Loucy (cell line): ENCODE data around the gene ZW10.

Experiments
- H2AFZ ChIP-seq: fragments of 200-600 bp; sonication (generic); 2 replicates; pipeline ENCODE4 v1.6.0; 2016; ENCODE audit warnings: antibody characterized with exemption, mild to moderate bottlenecking, low read length, moderate library complexity
- H3F3A ChIP-seq: fragments of 200-600 bp; 2 replicates; pipeline ENCODE4 v1.6.0; 2016; ENCODE audit warnings: antibody characterized with exemption, low read depth, mild to moderate bottlenecking
- H3K27me3 ChIP-seq: fragments of 200-600 bp; sonication (generic); 2 replicates; pipeline ENCODE4 v1.6.1; 2014; ENCODE audit warnings: low read length, mild to moderate bottlenecking; ENCODE audit not compliant: insufficient read depth, poor library complexity, severe bottlenecking
- H3K36me3 ChIP-seq: fragments of 200-600 bp; sonication (generic); 2 replicates; pipeline ENCODE4 v1.6.1; 2016; ENCODE audit warnings: low read length; ENCODE audit not compliant: insufficient read depth
- H3K4me1 ChIP-seq: fragments of 200-600 bp; sonication (generic); 2 replicates; pipeline ENCODE4 v1.5.1; 2014; ENCODE audit warnings: low read length, mild to moderate bottlenecking; ENCODE audit not compliant: insufficient read depth, poor library complexity, severe bottlenecking
- H3K4me2 ChIP-seq: fragments of 200-600 bp; sonication (generic); 2 replicates; pipeline ENCODE4 v1.6.0; 2014; ENCODE audit warnings: antibody characterized with exemption, low read length, low read depth, mild to moderate bottlenecking; ENCODE audit not compliant: poor library complexity, severe bottlenecking
- H3K4me3 ChIP-seq: fragments of 200-600 bp; sonication (generic); 2 replicates; pipeline ENCODE4 v1.5.1; 2014; ENCODE audit warnings: low read length, mild to moderate bottlenecking, mixed read lengths; ENCODE audit not compliant: poor library complexity, severe bottlenecking
- H3K79me2 ChIP-seq: fragments of 200-600 bp; sonication (generic); 2 replicates; pipeline ENCODE4 v1.6.1; 2014; ENCODE audit warnings: low read length; ENCODE audit not compliant: insufficient read depth
- H3K9ac ChIP-seq: fragments of 200-600 bp; sonication (generic); 2 replicates; pipeline ENCODE4 v1.6.0; 2014; ENCODE audit warnings: mild to moderate bottlenecking, low read depth, low read length, moderate library complexity; ENCODE audit not compliant: poor library complexity, severe bottlenecking
- H3K9me2 ChIP-seq: fragments of 200-600 bp; sonication (generic); replicated peaks from 2 replicates; pipeline ENCODE4 v1.6.1; 2016; ENCODE audit warnings: low read depth, low read length, mixed read lengths
- H3K9me3 ChIP-seq: fragments of 200-600 bp; sonication (generic); 2 replicates; pipeline ENCODE4 v1.6.1; 2014; ENCODE audit warnings: mild to moderate bottlenecking, antibody characterized with exemption, low read length, low read depth; ENCODE audit not compliant: insufficient read depth
- H4K20me1 ChIP-seq: fragments of 200-600 bp; sonication (generic); 2 replicates; pipeline ENCODE4 v1.6.0; 2014; ENCODE audit warnings: antibody characterized with exemption, low read length, mild to moderate bottlenecking; ENCODE audit not compliant: insufficient read depth, poor library complexity, severe bottlenecking
- EZH2phosphoT487 ChIP-seq: fragments of 200-600 bp; IDR thresholded peaks from 2 replicates; pipeline ENCODE4 v1.6.1; 2018; ENCODE audit warnings: antibody characterized with exemption, mild to moderate bottlenecking, moderate library complexity, borderline replicate concordance
- TF ChIP-seq, protein P1 (sequence below): fragments of 200-600 bp; sonication (generic); conservative IDR thresholded peaks from 2 replicates; pipeline ENCODE4 v1.5.1; 2014; ENCODE audit warnings: mild to moderate bottlenecking, antibody characterized with exemption, low read length

Gene ZW10, protein sequence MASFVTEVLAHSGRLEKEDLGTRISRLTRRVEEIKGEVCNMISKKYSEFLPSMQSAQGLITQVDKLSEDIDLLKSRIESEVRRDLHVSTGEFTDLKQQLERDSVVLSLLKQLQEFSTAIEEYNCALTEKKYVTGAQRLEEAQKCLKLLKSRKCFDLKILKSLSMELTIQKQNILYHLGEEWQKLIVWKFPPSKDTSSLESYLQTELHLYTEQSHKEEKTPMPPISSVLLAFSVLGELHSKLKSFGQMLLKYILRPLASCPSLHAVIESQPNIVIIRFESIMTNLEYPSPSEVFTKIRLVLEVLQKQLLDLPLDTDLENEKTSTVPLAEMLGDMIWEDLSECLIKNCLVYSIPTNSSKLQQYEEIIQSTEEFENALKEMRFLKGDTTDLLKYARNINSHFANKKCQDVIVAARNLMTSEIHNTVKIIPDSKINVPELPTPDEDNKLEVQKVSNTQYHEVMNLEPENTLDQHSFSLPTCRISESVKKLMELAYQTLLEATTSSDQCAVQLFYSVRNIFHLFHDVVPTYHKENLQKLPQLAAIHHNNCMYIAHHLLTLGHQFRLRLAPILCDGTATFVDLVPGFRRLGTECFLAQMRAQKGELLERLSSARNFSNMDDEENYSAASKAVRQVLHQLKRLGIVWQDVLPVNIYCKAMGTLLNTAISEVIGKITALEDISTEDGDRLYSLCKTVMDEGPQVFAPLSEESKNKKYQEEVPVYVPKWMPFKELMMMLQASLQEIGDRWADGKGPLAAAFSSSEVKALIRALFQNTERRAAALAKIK

DNA sequence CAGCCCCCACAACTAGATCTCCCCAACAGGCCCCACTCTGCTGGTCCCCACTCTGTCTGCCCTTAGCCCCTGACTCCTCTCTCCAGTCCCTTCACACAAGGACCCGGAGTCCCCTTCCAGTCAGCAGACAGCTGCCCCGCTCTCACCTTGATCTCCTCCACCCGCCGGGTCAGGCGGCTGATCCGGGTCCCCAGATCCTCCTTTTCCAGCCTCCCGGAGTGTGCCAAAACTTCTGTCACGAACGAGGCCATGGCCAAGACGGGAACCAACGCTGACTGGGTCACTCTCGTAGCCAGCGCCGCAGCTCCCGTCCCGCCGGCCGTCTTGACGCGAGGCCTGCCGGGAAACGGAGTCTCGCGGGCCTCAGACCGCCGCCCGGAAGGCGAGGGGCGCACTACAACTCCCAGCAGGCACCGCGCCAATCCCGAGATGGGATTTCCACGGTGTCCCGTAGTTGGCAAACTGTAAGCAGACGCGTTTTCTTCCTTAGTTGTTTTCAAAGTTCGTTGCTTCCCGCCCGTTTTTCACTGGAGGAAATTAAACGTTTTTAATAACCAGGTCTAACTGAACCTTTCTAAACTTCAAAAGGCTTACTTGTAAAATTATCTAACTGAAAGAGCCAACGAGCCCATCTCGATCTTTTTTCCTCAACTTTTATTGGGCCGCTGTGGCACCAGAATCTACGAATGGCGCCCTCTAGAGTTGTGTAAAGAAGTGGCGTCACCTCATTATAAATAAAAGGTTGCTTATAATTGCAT lies at the start of gene ZW10:
Gene ZW10, minus strand, starts transcription at position 277 of the 758 bp plus-strand sequence. Its CDS starts 26 bp downstream, at position 251.
- H3K9me3 ChIP-seq, result no peaks in the 10 kb centered on the region
- H3K4me2 ChIP-seq, result peak within 1 kb of the TSS; percentile 77
- H3K9ac ChIP-seq, result peak within 1 kb of the TSS; percentile 95
- no peaks in the 10 kb centered on the region for H3K27me3 ChIP-seq
- no peaks in the 10 kb centered on the region for H3F3A ChIP-seq
- TF ChIP-seq, protein P1, sequence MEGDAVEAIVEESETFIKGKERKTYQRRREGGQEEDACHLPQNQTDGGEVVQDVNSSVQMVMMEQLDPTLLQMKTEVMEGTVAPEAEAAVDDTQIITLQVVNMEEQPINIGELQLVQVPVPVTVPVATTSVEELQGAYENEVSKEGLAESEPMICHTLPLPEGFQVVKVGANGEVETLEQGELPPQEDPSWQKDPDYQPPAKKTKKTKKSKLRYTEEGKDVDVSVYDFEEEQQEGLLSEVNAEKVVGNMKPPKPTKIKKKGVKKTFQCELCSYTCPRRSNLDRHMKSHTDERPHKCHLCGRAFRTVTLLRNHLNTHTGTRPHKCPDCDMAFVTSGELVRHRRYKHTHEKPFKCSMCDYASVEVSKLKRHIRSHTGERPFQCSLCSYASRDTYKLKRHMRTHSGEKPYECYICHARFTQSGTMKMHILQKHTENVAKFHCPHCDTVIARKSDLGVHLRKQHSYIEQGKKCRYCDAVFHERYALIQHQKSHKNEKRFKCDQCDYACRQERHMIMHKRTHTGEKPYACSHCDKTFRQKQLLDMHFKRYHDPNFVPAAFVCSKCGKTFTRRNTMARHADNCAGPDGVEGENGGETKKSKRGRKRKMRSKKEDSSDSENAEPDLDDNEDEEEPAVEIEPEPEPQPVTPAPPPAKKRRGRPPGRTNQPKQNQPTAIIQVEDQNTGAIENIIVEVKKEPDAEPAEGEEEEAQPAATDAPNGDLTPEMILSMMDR, result peak; percentile 88
- no peak for TF ChIP-seq EZH2phosphoT487
- H3K4me1 ChIP-seq, result peaks cover 15% of the 10 kb centered on the region
- peaks cover 34% of the 10 kb centered on the region for H3K79me2 ChIP-seq
- H2AFZ ChIP-seq, result peak within 1 kb of the TSS; percentile 100
- no peaks in the 10 kb centered on the region for H3K9me2 ChIP-seq
- no peaks in the 10 kb centered on the region for H3K36me3 ChIP-seq
- no peaks in the 10 kb centered on the region for H4K20me1 ChIP-seq
- peak within 1 kb of the TSS; percentile 98 for H3K4me3 ChIP-seq

DNA sequence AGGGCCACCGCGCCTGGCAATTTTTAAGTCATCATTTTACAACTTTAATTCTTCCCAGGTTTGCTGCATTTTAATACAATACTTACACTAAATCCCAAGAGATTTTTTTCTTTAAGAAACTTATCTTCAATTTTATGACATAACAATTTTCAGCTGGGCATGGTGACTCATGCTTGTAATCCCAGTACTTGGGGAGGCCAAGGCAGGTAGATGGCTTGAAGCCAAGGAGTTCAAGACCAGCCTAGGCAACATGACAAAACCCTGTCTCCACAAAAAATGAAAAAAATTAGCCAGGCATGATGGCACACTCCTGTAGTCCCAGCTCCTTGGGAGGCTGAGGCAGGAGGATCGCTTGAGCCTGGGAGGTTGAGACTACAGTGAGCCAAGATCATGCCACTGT lies 44.9 kb upstream of the ZW10 start:
- Histone ChIP-seq H3K36me3 (peaks cover 62% of the 10 kb centered on the region; the same call in 1 of the 2 replicates), H3K4me1 (no peaks in the 10 kb centered on the region)

DNA sequence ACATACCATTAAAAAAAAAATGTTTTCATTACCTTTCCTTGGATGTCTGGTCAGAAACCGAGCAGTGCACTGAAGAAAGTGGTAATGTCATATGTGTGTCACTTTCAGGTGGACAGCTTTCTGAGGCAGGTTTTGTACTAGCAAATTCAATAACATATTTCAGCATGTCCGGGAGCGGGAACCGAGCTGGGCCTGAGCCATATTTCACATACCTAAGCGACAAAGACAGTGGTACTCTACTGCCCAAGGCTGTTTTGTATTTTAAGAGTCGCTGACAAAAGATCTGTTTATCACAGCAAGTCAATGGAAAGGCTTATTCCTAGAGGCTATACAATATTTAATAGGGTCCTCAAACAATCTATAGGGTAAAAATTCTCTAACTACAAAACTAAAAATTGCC lies 44.1 kb upstream of the ZW10 start:
- Histone ChIP-seq H3F3A (no peaks in the 10 kb centered on the region), H3K9ac (no peak overlapping the region), H3K4me3 (no peak overlapping the region), H3K9me3 (no peaks in the 10 kb centered on the region), H3K79me2 (no peaks in the 10 kb centered on the region), H3K9me2 (no peaks in the 10 kb centered on the region), H3K27me3 (no peaks in the 10 kb centered on the region), H3K4me2 (no peak overlapping the region), H4K20me1 (no peaks in the 10 kb centered on the region), H3K4me1 (no peaks in the 10 kb centered on the region), H2AFZ (no peak overlapping the region), H3K36me3 (peaks cover 61% of the 10 kb centered on the region; the same call in 1 of the 2 replicates)
- TF ChIP-seq, protein P1, result no peak
- no peak for TF ChIP-seq EZH2phosphoT487

More for the DNA sequence above, 44.9 kb upstream of the ZW10 start:
- Histone ChIP-seq H3K4me2 (no peak overlapping the region), H3K27me3 (no peaks in the 10 kb centered on the region), H3K79me2 (no peaks in the 10 kb centered on the region), H4K20me1 (no peaks in the 10 kb centered on the region), H3K9me2 (no peaks in the 10 kb centered on the region), H3F3A (no peaks in the 10 kb centered on the region), H3K9ac (no peak overlapping the region), H3K4me3 (no peak overlapping the region), H2AFZ (no peak overlapping the region), H3K9me3 (no peaks in the 10 kb centered on the region)
- no peak for TF ChIP-seq EZH2phosphoT487
- TF ChIP-seq, protein P1, result no peak
